ENCODE data around the gene SCN8A.

SCN8A gene

DNA sequence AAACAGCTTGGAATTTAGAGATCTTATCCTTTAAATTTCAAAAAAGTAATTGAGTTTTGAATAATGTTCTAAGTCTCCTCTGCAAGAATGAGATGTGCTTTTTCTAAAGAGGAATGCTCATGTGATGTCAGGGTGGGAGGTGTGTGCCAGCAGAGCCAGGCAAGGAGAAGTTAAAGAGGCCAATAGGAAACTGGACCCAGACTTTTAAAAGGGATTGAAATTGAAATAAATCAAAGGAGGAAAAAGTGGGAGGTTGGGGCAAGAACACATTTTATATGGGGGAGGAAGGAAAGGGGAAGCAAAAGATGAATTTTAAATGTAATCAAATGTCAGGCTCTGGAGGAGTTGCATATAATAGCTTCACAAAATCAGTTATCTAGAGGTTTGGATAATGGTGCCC, 131.4 kb downstream of the SCN8A start:
- no peak for DNase-seq

DNA sequence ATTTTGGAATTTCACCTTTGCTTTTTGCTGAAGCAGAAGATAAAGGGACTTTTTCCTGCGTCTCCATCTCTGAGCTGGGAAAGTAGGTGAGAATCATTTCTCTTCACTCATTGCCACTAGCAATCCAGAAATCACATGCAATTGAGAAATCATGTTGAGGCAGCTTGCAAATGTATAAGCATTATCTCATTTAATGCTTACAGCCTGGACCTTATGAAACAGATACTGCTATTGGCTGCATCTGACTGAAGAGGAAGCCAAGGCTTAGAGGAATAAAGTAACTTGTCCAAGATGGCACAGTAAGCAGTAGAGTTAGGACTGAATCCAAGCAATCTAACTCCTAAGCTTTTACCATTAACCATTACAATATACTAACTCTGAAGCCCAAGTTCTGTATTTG, 135.1 kb downstream of the SCN8A start:
- no peak for DNase-seq

DNA sequence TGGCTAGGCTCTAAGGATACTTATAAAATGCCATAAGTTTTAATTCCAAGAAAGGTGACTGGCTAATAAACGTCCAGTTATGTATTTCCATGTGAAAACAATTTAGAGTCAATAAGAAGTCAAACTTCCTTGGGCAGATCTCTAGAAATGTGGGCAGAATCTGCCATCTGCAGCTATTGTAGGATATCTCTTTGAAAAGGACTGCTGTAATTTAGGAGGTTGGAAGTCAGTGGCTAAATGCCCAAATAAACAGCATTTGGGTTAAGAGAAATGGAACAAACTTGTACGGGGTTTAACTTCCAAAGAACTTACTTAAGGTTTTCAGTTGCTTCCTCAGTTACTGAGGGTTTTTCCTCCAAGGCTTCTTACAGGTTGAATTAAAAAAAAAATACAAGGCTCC, 135.9 kb downstream of the SCN8A start:
- DNase-seq = no peak

DNA sequence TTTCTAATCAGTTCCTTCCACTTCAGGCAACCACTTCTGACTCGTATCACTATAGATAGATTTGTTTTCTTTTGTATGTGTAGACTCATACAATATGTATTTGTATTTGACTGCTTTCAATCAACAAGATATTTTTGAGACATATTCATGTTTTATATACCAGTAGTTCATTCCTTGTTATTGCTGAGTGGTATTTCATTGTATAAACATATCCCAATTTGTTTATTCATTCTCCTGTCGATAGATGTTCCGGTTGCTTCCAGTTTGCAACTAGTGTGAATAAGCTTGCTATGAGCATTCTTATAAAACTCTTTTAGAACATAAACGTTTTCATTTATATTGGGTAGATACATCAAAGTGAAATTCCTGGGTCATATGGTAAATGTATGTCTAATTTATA, 138.3 kb downstream of the SCN8A start:
- no peak for DNase-seq

DNA sequence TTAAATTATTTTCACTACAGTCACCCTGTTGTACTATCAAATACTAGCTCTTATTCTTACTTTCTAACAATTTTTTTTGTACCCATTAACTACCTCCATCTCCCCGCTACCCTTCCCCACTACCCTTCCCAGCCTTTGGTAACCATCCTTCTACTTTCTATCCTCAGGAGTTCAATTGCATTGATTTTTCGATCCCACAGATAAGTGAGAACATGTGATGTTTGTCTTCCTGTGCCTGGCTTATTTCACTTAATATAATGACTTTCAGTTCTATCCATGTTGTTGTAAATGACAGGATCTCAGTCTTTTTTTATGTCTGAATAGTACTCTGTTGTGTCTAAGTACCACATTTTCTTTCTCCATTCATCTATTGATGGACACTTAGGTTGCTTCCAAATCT, 139.7 kb downstream of the SCN8A start:
- no peak for DNase-seq

DNA sequence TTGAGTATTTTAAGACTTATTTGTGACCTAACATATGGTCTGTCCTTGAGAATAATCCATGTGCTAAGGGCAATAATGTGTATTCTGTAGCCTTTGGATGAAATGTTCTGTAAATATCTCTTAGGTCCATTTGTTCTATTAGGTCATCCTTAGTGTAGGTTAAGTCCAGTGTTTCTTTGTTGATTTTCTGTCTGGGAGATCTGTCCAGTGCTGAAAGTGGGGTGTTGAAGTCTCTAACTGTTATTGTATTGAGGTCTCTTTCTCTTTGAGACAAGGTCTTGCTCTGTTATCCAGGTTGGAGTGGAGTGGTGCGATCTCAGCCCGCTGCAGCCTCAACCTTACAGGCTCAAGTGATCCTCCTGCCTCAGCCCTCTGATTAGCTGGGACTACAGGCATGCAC, 149.5 kb downstream of the SCN8A start:
- no peak for DNase-seq

DNA sequence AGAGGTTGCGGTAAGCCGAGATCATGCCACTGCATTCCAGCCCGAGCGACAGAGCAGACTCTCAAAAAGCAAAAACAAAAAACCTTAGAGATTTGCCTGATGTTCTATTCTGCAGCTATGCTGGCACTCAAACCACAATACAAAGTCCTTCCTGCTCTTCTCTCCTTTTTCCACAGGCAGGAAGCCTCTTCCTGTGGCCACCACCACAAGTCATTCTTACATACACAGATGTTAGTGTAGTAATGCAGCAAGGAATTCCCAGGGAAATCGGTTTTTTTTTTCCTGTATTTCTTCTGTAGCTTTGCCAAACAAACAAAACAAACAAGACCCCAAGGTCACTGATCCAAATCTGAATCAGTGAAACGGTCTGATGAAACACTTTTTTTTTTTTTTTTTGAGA, 153.2 kb downstream of the SCN8A start:
- DNase-seq = no peak

DNA sequence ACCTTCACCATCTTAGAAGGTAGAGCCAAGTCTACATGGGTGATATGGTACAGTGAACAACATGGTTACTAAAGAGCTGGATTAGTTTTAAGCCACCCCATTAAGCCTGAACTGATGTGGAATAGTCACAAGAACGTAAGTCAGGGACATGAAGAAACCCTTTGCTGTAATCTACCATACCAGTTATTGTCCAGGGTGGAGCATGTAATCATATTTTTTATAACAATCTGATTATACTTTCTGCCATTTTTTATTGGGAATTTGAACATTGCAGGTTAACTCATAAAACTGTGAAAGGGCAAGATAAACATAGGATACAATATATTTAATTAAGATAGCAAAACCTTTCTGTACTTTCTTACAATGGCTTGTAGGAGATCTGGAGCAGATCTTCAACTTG, 153.9 kb downstream of the SCN8A start:
- no peak for DNase-seq

DNA sequence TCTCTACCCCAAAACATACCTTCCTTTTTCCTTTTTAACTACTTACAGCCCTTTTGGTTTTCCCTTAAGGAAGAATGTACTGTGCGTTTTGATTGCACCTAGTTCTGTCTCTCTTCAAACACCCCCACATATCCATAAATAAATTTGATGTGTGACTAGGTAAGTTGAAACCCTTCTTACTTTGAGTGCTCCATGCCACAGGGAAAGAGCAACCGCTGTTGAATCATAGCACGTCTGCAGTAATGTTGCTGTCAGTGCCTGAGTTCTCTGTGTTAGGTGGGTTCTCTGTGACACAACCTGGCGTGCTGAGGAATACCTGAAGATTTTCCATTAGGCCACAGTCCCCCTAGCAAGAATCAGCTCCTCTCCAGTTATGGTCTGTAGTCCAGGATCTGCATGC, 155.4 kb downstream of the SCN8A start:
- DNase-seq = no peak

DNA sequence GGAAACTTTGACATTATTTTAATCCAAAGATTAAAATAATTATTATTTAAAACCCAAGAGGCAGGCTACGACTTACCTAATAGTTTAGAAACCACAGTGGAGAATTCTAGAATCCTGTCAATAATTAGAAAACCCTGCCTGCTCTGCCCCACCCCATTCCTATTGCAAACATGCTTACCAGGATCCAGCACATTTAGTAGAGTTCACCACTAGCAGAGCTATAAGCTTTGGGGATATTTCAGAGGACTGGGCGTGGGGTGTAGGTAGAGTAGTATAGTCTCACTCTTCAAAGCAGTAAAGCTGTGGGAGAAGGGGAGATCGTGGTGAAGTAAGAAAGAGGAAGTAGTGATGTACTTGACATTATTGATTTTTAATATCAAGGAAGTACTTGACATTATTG, 157.2 kb downstream of the SCN8A start:
- no peak for DNase-seq

DNA sequence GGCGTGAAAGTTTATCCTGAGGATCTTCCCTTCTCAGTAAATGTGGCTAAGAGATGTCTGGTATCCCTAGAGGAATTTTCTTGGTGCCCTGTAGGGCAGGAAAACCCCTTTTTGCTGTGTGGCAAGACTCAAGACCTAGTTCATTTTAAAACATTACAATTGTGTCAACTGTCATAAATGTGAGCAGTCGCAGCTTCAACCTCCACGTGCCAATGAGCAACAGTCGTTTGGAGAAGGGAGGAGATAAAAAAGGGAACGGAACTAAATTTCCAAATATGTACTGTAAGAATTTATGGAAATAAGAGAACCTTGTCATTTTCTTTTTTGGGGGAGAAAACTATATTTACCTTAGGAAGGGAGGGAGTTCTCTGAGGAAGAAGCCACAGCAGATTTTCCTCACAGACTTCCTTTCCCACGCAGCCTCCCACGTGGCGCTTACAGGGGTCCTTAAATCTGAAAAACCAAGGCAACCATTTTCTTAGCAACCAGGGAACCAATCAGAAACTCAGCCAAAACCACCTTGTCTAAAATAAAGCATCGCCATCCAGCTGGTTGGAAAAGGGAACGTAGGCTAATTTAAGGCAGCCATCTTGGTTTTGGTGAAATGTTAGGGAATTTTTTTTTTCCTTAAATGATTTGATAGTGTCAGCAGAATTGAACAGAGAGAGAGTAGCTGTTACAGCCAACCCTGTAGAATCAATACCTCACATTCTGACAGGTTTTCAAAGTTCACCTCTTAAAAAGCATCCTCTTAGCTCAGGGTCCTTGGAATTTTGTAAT, 158.4 kb downstream of the SCN8A start:
- DNase-seq = no peak

DNA sequence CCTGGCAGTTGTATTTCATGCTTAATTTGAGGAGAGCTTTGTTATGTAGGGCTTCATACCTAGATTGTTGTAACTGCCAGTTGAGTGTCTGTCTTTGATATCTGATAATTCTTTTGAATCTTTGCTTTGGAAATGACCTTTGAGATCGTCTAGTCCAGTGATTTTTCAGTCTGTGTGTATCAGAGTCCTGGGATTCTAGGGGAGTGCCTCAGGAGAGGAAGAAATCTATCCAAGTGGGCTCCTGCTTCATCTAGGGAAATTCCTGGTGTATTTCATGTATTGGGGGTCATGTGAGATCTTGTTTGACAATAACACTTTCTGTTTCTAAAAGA, 158.9 kb downstream of the SCN8A start:
- no peak for DNase-seq

DNA sequence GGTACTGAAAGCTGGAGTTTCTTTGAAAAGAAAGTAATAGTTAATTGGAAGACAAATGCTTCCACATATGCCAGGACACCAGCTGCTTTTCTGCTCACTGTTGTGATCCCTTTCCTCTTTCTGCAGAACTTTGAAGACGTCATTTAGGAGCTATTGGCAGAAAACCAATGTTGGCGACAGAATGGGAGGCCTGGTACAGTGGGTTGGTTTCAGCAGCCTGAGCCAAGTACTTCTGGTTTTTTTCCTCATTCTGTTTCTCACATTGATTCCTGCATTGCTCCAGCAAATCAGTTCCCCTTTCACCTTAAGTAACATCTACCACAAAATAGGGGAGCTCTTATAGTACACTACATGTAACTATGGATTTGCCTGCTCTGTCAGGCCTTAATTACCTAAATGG, 160.6 kb downstream of the SCN8A start:
- no peak for DNase-seq

DNA sequence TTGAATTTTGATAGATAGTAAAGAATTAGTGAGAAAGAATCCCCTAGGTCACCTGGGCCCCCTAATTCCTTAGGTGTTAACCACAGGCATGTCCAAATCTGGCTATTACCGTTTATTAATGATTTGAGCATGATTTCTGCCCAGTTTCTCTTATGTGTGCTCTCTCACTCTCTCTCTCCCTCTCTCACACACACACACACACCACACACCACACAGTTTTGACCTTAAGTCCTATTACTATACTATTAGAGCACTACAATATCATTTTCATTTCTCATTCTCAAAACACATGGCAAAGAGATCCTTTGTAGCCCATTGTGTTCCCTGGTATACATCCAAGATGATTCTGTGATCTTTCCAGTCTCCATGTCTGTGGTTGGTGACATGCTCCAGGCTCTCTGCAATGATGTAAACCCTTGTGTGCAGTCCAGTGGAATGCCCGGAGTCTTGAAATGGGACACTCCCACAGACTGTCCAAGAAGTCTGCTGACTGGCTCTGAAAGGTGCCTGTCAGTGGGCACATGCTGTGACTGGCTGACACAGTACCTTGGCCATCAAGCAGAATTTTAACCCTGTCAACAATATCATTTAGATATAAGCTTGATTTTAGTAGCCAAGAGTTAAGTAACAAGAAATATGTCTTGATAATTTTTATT, 161.3 kb downstream of the SCN8A start:
- DNase-seq = no peak

DNA sequence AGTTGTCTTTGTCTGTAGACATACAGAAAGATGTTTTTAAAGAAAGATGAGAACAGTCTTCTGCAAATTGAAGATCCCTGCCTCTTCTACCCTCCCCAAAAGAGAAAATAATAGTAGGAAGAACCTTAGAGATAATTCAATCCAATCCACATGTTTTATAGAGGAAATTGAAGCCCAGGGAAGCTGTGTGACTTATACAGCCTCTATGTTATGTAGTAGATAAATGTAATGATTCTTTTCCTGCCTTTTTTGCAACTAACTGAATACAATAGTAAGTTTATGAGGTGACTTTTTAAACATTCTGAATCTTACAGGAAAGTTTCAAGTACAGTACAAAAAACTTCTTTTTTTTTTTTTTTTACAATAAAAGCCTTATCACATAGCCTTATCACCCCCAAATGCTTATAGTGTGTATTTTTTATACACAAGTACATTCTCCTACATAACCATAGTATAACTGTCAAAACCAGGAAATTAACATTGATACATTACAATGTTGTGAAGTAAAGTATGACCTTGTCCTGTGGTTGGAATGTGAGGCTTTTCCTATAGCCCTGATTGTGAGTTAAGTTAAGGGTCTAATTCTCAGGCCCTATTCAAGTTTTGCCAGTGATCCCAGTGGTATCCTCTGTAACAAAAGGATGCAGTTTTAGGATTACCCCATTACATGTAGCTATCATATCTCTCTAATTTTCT, 163.1 kb downstream of the SCN8A start:
- DNase-seq = no peak

DNA sequence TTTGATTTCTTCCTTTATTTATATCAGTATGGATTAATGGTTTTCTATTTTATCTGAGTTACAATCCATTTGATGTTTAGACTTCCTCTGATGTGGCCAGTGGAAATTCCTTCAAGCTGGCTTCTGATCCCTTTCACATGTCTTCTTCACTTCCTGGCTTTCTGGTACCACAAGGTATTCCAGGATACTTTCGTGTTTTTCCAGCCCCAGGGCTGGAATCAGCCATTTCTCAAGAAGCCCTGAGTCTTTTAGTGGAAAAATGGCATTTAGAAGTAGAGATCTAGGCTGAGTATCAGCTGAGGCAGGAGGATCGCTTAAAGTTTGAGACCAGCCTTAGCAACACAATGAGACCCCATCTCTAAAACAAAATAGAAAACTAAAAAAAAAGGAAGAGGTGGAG, 164.2 kb downstream of the SCN8A start:
- DNase-seq = no peak

DNA sequence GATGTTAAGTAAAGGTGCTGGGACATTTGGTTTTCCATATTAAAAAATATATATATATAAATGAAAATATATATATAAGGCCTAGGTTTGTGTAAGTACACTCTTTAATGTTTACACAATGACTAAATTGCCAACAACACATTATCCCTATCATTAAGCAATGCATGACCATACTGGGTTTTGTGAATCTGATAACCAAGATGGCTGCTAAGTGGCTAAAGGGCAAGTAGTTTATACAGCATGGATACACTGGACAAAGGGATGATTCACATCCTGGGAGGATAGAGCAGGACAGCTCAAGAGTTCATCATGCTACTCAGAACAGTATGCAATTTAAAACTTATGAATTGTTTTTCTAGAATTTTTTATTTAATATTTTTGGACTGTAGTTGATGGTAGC, 168.1 kb downstream of the SCN8A start:
- DNase-seq = no peak

DNA sequence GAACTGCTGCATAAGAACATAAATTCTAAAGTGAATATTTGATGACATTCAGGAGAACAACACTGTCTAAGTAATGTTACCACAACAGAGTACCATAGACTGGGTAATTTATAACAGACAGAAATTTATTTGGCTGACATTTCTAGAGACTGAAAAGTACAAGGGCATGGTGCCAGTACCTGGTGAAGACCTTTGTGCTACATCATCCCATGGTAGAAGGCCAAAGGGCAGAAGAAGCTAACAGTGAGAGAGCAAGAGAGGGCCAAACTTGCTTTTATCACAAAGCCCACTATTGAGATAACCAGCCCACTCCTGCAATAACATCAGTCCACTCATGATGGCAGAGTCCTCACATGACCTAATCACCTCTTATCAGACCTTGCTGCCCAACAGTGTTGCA, 168.7 kb downstream of the SCN8A start:
- DNase-seq = no peak

DNA sequence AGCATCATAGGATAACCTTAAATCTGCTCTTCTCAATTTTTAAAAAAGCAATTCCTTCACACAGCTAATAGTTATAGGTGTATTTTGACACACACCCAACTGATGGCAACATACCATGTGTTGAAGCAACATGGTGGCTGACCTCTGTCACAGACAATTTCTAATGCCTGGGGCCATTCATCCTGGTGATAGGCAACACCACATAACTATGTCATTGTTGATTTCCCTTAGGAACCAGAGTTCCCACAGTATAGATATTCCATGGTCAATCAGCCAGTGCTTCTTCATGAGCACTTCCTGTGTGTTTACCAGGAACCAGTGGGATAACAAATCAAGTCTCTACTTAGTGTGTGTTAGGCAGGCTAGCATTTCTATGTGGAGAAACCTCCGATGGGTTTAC, 169.2 kb downstream of the SCN8A start:
- no peak for DNase-seq

DNA sequence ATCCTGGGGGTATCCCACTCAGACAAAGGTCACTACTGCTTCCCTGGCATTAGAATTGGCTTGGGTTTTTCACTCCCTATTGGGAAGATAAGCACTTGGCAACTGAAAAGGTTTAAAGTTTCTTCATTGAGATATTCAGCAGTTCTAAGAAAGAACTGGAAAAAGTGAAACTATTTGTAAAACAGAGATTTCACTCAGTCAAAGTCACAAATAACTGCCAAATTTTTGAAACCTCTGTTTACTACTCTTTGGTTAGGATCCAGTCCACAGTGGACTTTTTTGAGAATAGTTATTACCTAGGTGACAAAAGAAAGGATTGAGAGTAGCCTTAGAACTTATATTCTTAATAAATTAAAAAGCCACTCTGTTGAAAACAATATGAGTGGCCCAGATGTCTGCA, 172.7 kb downstream of the SCN8A start:
- DNase-seq = no peak

DNA sequence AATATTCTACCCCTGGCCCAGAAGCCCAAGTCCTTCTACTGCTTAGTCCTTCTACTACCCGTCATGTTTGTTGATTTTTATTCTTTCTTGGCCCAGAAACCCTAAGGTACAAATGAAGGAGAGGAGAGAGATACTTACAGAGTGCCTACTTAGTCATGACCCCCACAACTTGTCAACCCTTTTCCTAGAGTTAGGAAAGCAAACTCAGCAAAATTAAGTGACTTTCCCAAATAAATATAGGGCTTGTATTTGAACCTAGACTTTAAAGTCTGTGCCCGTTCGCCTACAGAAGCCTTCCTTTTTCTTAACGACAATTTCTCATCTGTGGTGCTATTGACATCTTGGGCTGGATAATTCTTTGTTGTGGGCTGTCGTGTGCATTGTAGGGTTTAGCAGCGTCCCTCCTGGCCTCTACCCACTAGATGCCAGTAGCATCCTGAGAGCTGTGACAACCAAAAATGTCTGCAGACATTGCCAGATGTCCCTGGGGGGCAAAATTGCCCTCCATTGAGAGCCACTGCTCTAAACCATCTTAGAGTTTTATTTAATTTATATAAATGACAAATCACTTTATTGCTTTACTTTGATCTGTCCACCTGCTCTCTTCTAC, 175.1 kb downstream of the SCN8A start:
- DNase-seq = no peak

DNA sequence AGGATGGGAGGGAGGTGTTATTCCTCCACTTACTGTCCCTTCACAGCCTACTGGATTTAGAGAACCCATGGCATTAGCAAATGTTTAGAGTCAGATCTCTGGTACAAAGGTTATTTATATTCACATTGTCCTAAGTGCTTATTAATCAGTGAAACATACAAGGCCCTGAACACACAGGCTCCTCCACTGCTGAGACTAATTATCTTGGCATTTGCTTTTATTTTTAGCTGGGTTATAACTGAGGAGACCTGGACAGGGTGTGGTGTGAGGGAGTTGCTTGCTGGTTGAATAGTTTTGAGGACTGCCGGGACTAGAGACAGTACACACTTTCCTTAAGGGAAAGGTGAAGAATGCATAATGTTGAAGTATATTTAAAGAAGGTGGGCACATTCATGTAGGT, 180.0 kb downstream of the SCN8A start:
- no peak for DNase-seq

DNA sequence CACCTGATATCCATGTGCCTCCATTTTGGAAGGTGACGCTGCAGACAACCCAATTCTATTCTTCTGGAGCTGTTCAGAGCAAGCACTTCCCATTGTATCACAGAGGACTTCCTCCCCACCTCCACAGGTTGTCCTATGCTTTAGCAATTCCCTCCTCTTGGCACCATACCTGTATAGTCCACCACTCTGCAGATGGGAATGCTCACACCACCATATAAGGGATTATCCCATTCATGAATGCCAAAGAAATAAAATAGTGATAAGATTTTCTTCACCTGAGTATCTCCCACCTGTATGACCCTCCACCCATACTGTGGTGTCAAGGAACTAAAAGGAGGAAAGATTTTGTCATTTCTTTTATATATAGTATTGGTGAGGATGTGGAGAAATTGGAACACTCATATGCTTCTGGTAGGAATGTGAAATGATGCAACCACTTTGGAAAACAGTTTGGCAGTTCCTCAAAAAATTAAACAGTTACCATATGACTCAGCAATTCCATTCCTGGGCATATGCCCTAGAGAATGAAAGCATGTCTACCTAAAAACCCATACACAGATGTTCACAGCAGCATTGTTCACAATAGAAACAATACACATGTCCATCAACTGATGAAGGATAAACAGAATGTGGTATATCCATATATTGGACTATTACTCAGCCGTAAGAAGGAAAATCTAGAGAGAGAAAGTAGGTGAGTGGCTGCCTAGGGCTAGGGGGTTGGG, 182.3 kb downstream of the SCN8A start:
- DNase-seq = no peak

Data from activated gamma-delta T cell treated with Interleukin-2 at 50 U/mL for 16 hours (primary cell).